A549 (cell line): ENCODE results near the gene PCYT1A. TPM values are rescaled to one million over a fixed set of nuclear protein-coding genes. Genes with fewer than 3 reads are reported as not detected.

Experiments
- ATAC-seq, 2 experiments: fragments of 200-7000 bp in 1 of 2; fragments of >200 bp in 1 of 2; cut with Nextera tagmentation in 1 of 2; cut with Tn5 transposase in 1 of 2; 3 replicates each; pipeline versions ENCODE4 v1.8.0 to v1.9.1; 2018 to 2020; ENCODE audit warnings: mild to moderate bottlenecking in 1 of 2, moderate library complexity in 1 of 2
- CTCF ChIA-PET: fragments of 300-600 bp; sonication (Branson Sonifier 250); formaldehyde crosslinking; extraction: SDS; loops from one replicate; lab custom pipeline; 2021; ENCODE audit warnings: antibody characterized with exemption, inconsistent platforms; lab: Yijun Ruan, JAX
- POLR2A ChIA-PET: fragments of 350-600 bp; formaldehyde crosslinking; extraction: SDS; loops from one replicate; lab custom pipeline; 2021; ENCODE audit warnings: antibody characterized with exemption, inconsistent platforms; lab: Yijun Ruan, JAX
- DNase-seq, 2 experiments: peaks; one replicate each; pipeline versions ENCODE4 v3.0.0 to v3.0.0-alpha.2; 2011 to 2016; ENCODE audit warnings: low read depth in 1 of 2, low spot score in 1 of 2
- FAIRE-seq: peaks from 2 replicates; lab custom pipeline; 2011; peaks lifted over from hg19 to GRCh38; lab: Jason Lieb, UNC
- H3K27ac ChIP-seq, 2 experiments: fragments of >200 bp; sonication (Bioruptor Twin); formaldehyde crosslinking; 3 replicates each; pipeline ENCODE4 v1.5.1; 2016 to 2017
- H3K4me1 ChIP-seq: fragments of >200 bp; sonication (Bioruptor Twin); formaldehyde crosslinking; 3 replicates; pipeline ENCODE4 v1.6.1; 2016
- H3K4me2 ChIP-seq: fragments of >200 bp; sonication (Bioruptor Twin); formaldehyde crosslinking; 3 replicates; pipeline ENCODE4 v1.6.1; 2016
- H3K4me3 ChIP-seq: fragments of >200 bp; sonication (Bioruptor Twin); formaldehyde crosslinking; 3 replicates; pipeline ENCODE4 v1.5.1; 2016
- H3K9me3 ChIP-seq: fragments of >200 bp; sonication (Bioruptor Twin); formaldehyde crosslinking; 3 replicates; pipeline ENCODE4 v1.6.1; 2016
- BHLHE40 ChIP-seq: IDR thresholded peaks from 2 replicates; pipeline ENCODE4 v1.6.1; 2012; ENCODE audit warnings: low read depth, low read length, inconsistent platforms
- CBX2 ChIP-seq: fragments of 200-600 bp; sonication (generic); IDR thresholded peaks from 2 replicates; pipeline ENCODE4 v1.6.1; 2016; ENCODE audit warnings: low read depth, mild to moderate bottlenecking, borderline replicate concordance
- CHD2 ChIP-seq: fragments of 150-350 bp; IDR thresholded peaks from 2 replicates; pipeline ENCODE4 v1.6.1; 2014; ENCODE audit warnings: low read length; ENCODE audit not compliant: partially characterized antibody
- CTCF ChIP-seq: fragments of >200 bp; sonication (Bioruptor Twin); formaldehyde crosslinking; IDR thresholded peaks from 3 replicates; pipeline ENCODE4 v1.5.1; 2016
- ELK1 ChIP-seq: fragments of 150-350 bp; IDR thresholded peaks from 2 replicates; pipeline ENCODE4 v1.6.1; 2014; ENCODE audit warnings: low read depth, mild to moderate bottlenecking, low read length
- EP300 ChIP-seq, 2 experiments: fragments of >200 bp; sonication (Bioruptor Twin); formaldehyde crosslinking; IDR thresholded peaks; 2 replicates in 1 of 2; 3 replicates in 1 of 2; pipeline ENCODE4 v1.6.1; 2016 to 2017
- FOSB ChIP-seq: fragments of 250-450 bp; sonication (Bioruptor Pico); IDR thresholded peaks from 2 replicates; pipeline ENCODE4 v1.5.0; 2020; ENCODE audit warnings: mild to moderate bottlenecking, moderate library complexity
- FOXS1 ChIP-seq: fragments of 250-450 bp; sonication (Bioruptor Pico); IDR thresholded peaks from 2 replicates; pipeline ENCODE4 v1.5.0; 2020; ENCODE audit warnings: mild to moderate bottlenecking, moderate library complexity
- GATA3 ChIP-seq: IDR thresholded peaks from 2 replicates; pipeline ENCODE4 v1.6.1; 2012; ENCODE audit warnings: borderline replicate concordance
- HDAC2 ChIP-seq: fragments of 200-600 bp; sonication (generic); IDR thresholded peaks from 2 replicates; pipeline ENCODE4 v1.6.1; 2016
- HEYL ChIP-seq: fragments of 250-450 bp; sonication (Bioruptor Pico); IDR thresholded peaks from 2 replicates; pipeline ENCODE4 v1.8.0; 2021; ENCODE audit warnings: mild to moderate bottlenecking, moderate library complexity
- HMGXB4 ChIP-seq: fragments of 250-450 bp; sonication (Bioruptor Pico); IDR thresholded peaks from 2 replicates; pipeline ENCODE4 v1.5.0; 2021; ENCODE audit warnings: mild to moderate bottlenecking, moderate library complexity, borderline replicate concordance
- HOXB5 ChIP-seq: fragments of 250-450 bp; sonication (Bioruptor Pico); IDR thresholded peaks from 2 replicates; pipeline ENCODE4 v1.5.0; 2020; ENCODE audit warnings: mild to moderate bottlenecking, moderate library complexity
- MAFK ChIP-seq: fragments of 450-650 bp; IDR thresholded peaks from 2 replicates; pipeline ENCODE4 v1.6.1; 2014; ENCODE audit not compliant: partially characterized antibody
- MYC ChIP-seq: IDR thresholded peaks from 2 replicates; pipeline ENCODE4 v1.6.1; 2012; ENCODE audit warnings: mild to moderate bottlenecking, inconsistent platforms, low read length, improper control_type of control experiment, borderline replicate concordance
- NFE2L2 ChIP-seq: fragments of 150-350 bp; conservative IDR thresholded peaks from 2 replicates; pipeline ENCODE4 v1.6.1; 2014; ENCODE audit warnings: low read length
- RARB ChIP-seq: fragments of 250-450 bp; sonication (Bioruptor Pico); IDR thresholded peaks from 2 replicates; pipeline ENCODE4 v1.8.0; 2021; ENCODE audit warnings: mild to moderate bottlenecking, moderate library complexity
- ZC3H11A ChIP-seq: fragments of 450-650 bp; IDR thresholded peaks from 2 replicates; pipeline ENCODE4 v1.6.1; 2014; ENCODE audit warnings: antibody characterized with exemption, mild to moderate bottlenecking
- ZFP36 ChIP-seq: fragments of 450-650 bp; IDR thresholded peaks from 2 replicates; pipeline ENCODE4 v1.6.1; 2014; ENCODE audit warnings: borderline replicate concordance; ENCODE audit not compliant: partially characterized antibody
- ZSCAN20 ChIP-seq: fragments of 250-450 bp; sonication (Bioruptor Pico); IDR thresholded peaks from 2 replicates; pipeline ENCODE4 v1.8.0; 2022; ENCODE audit warnings: mild to moderate bottlenecking, moderate library complexity
- WGBS: methylation state at CpG from one replicate; pipeline ENCODE4 v1.1.6; 2017; ENCODE audit errors: missing lambda C conversion rate; 5-methylcytosine and 5-hydroxymethylcytosine counted together
- polyA plus RNA-seq, 4 experiments: library from polyadenylated mRNA; depleted of rRNA in 3 of 4; stranded (reverse); fragments of >200 nt; fragmentation: RNase III in 1 of 4; extraction: RNeasy Plus Mini Kit Qiagen cat#74134 plus additional on column Dnase treatment in 1 of 4; gene quantifications; 2 replicates in 3 of 4; 3 replicates in 1 of 4; pipeline ENCODE4 v1.2.3, GENCODE V29; 2011 to 2017
- TF ChIP-seq, protein P1 (sequence below): fragments of >200 bp; sonication (Bioruptor Twin); formaldehyde crosslinking; IDR thresholded peaks from 3 replicates; pipeline ENCODE4 v1.6.1; 2016
- TF ChIP-seq, protein P2 (sequence below): IDR thresholded peaks from 2 replicates; pipeline ENCODE4 v1.6.1; 2012

The PCYT1A gene
- polyA plus RNA-seq, 2 of the 4 experiments (the other 2 are of a cell fraction), result 41.9 to 45.4 TPM

GRCh38 chr3:196240424-196240823 lies 47.1 kb downstream of the PCYT1A start:
- TF ChIP-seq BHLHE40, result no peak
- no peak for TF ChIP-seq HDAC2
- no peak for TF ChIP-seq RARB (CRISPR knock-in tag)
- no peak for TF ChIP-seq ELK1
- ChIA-PET CTCF (interaction anchor here (0.6 to 1.7 kb wide), 5 partner anchors 10 to 167 kb away, joined by 3 to 9 read pairs (median 3); no protein-coding TSS in a partner anchor), POLR2A (no interaction called here)
- DNase-seq, result no peak
- Histone ChIP-seq H3K4me3 (no peak overlapping the region), H3K27ac (no peak overlapping the region), H3K4me2 (no peak overlapping the region), H3K9me3 (no peaks in the 10 kb centered on the region), H3K4me1 (no peaks in the 10 kb centered on the region)
- no peak for ATAC-seq
- 90% methylated on average over 4 of the region's 4 CpGs for WGBS
- no peak for FAIRE-seq

DNA sequence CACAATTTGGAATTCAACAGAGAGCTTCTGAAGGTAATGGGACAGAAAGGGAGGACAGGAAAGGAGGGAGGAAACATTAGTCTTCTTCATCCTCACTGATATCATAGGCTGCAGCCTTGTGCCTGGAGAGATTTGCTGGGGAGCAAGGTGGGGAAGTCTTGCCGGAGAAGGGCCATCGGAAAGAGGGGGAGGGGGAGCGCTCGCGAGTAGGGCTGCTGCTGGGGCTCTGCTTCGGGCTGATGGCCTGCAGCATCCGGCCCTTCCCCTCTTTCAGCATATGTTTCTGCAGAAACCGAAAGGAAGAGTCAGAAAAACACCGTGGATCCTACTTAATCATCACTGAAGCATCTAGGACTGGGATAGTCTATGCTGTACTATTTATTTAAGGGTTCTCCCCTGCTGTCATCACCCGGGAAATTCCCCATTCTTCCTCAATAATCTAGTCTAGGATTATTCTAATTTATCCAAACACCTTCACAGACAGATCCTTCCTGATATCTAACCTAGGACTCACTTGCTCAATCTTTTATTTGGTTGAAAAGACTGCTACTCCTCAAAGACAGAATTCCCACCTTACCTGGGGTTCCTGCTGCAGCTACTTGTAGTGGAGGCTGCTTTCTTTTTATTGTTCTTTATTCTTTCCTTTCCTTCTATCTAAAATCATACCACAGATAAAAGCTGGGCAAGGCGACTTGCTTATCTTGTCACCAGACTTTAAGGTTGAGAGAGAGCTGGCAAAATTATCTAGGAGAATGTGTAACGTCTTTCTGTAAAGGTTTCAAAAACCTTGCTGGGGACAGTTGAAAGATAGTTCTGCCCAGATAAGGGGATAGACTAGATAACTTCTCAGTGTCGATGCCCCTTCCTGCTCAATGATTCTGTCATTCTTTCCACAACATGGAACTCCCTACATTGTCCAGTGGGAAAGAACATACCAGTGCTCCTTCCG lies 48.6 kb downstream of the PCYT1A start:
- 0 out of 6 replicates have a peak, but pooled peaks of 1 of the 2 experiments have one; percentile 23 for ATAC-seq
- Histone ChIP-seq H3K4me1 (no peaks in the 10 kb centered on the region), H3K4me2 (no peak overlapping the region), H3K9me3 (no peaks in the 10 kb centered on the region), H3K4me3 (no peak overlapping the region), H3K27ac (no peak overlapping the region)
- no peak for TF ChIP-seq CBX2
- TF ChIP-seq FOSB (CRISPR knock-in tag), result no peak
- TF ChIP-seq HOXB5 (CRISPR knock-in tag), result no peak
- no peak for TF ChIP-seq FOXS1 (CRISPR knock-in tag)
- TF ChIP-seq ELK1, result no peak
- TF ChIP-seq EP300 (IDR thresholded peaks at IDR 0.05), result no peak
- TF ChIP-seq MAFK, result no peak
- no peak for TF ChIP-seq ZSCAN20 (CRISPR knock-in tag)
- TF ChIP-seq, protein P1, sequence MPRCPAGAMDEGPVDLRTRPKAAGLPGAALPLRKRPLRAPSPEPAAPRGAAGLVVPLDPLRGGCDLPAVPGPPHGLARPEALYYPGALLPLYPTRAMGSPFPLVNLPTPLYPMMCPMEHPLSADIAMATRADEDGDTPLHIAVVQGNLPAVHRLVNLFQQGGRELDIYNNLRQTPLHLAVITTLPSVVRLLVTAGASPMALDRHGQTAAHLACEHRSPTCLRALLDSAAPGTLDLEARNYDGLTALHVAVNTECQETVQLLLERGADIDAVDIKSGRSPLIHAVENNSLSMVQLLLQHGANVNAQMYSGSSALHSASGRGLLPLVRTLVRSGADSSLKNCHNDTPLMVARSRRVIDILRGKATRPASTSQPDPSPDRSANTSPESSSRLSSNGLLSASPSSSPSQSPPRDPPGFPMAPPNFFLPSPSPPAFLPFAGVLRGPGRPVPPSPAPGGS, result no peak
- TF ChIP-seq, protein P2, sequence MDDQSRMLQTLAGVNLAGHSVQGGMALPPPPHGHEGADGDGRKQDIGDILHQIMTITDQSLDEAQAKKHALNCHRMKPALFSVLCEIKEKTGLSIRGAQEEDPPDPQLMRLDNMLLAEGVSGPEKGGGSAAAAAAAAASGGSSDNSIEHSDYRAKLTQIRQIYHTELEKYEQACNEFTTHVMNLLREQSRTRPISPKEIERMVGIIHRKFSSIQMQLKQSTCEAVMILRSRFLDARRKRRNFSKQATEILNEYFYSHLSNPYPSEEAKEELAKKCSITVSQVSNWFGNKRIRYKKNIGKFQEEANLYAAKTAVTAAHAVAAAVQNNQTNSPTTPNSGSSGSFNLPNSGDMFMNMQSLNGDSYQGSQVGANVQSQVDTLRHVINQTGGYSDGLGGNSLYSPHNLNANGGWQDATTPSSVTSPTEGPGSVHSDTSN, result no peak
- no peak for TF ChIP-seq HMGXB4
- 69% methylated on average over 14 of the region's 14 CpGs for WGBS
- POLR2A ChIA-PET, result no interaction called here
- CTCF ChIA-PET, result interaction anchor here (1.5 kb wide), 1 partner anchor 12 kb away, joined by 3 read pairs; no protein-coding TSS in a partner anchor
- DNase-seq, result no peak
- no peak for FAIRE-seq

DNA sequence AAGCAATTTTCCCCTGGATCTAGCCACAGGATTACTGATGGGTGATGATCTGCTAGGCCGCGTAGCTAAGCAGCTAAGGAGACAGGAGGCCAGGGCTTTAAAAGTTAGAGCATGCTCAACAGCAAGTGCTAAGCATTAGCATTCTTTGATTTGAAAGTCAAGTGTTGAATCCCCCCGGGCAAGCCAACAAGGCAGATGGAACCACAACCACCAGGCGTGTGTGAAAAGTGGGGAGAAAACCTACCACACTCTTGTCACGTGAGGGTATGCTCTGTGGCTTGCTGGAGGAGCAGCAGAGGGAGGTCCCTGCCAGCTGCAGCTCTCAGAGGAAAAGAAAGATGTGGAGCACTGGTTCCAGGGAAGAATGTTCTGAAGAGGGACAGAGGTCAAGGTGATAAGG lies 50.3 kb downstream of the PCYT1A start:
- DNase-seq, result no peak
- Histone ChIP-seq H3K4me3 (no peak overlapping the region), H3K4me1 (no peaks in the 10 kb centered on the region), H3K9me3 (no peaks in the 10 kb centered on the region), H3K27ac (no peak overlapping the region), H3K4me2 (no peak overlapping the region)
- POLR2A ChIA-PET, result no interaction called here
- ATAC-seq, result no peak
- CTCF ChIA-PET, result interaction anchor here (0.9 to 1.5 kb wide), 2 partner anchors 10 to 164 kb away, joined by 3 read pairs; no protein-coding TSS in a partner anchor
- no peak for FAIRE-seq
- 96% methylated on average over 5 of the region's 5 CpGs for WGBS
- no peak for TF ChIP-seq CTCF
- TF ChIP-seq EP300 (IDR thresholded peaks at IDR 0.05), result no peak
- TF ChIP-seq, protein P2, result no peak
- TF ChIP-seq NFE2L2, result no peak
- no peak for TF ChIP-seq ZFP36
- TF ChIP-seq HDAC2, result no peak
- TF ChIP-seq CHD2, result no peak
- TF ChIP-seq ZC3H11A, result no peak
- TF ChIP-seq GATA3, result no peak
- no peak for TF ChIP-seq FOSB (CRISPR knock-in tag)
- TF ChIP-seq MYC, result no peak
- no peak for TF ChIP-seq HEYL (CRISPR knock-in tag)
